HEK293T (cell line): ENCODE results near the gene CHAT.

Source experiments
- CTCF ChIA-PET: fragments of 350-600 bp; formaldehyde crosslinking; extraction: SDS; loops from one replicate; lab custom pipeline; 2021; ENCODE audit warnings: antibody characterized with exemption, inconsistent platforms; lab: Yijun Ruan, JAX
- POLR2A ChIA-PET: fragments of 350-600 bp; formaldehyde crosslinking; extraction: SDS; loops from one replicate; lab custom pipeline; 2020; ENCODE audit warnings: antibody characterized with exemption, inconsistent platforms; lab: Yijun Ruan, JAX
- DNase-seq: peaks from one replicate; pipeline ENCODE4 v3.0.0; 2012; ENCODE audit warnings: mixed read lengths; ENCODE audit errors: extremely low spot score
- ARNT ChIP-seq: fragments of 450-650 bp; IDR thresholded peaks from 2 replicates; pipeline ENCODE4 v1.6.1; 2017; ENCODE audit warnings: mild to moderate bottlenecking
- BHLHE40 ChIP-seq: fragments of 450-650 bp; IDR thresholded peaks from 2 replicates; pipeline ENCODE4 v1.6.1; 2016; ENCODE audit warnings: mild to moderate bottlenecking, moderate library complexity, borderline replicate concordance
- CTBP1 ChIP-seq: fragments of 450-650 bp; IDR thresholded peaks from 2 replicates; pipeline ENCODE4 v1.6.1; 2016; ENCODE audit warnings: borderline replicate concordance
- ELF4 ChIP-seq: fragments of 450-650 bp; IDR thresholded peaks from 2 replicates; pipeline ENCODE4 v1.6.1; 2017; ENCODE audit warnings: antibody characterized with exemption
- FOXA1 ChIP-seq: fragments of 450-650 bp; IDR thresholded peaks from 2 replicates; pipeline ENCODE4 v1.6.1; 2016; ENCODE audit warnings: mild to moderate bottlenecking
- FOXK2 ChIP-seq: fragments of 450-650 bp; IDR thresholded peaks from 2 replicates; pipeline ENCODE4 v1.6.1; 2016; ENCODE audit warnings: mild to moderate bottlenecking
- FOXM1 ChIP-seq: fragments of 450-650 bp; IDR thresholded peaks from 2 replicates; pipeline ENCODE4 v1.6.1; 2017; ENCODE audit warnings: mild to moderate bottlenecking, borderline replicate concordance
- HDGF ChIP-seq: fragments of 450-650 bp; IDR thresholded peaks from 2 replicates; pipeline ENCODE4 v1.6.1; 2017; ENCODE audit warnings: antibody characterized with exemption, borderline replicate concordance
- L3MBTL2 ChIP-seq: fragments of 450-650 bp; conservative IDR thresholded peaks from 2 replicates; pipeline ENCODE4 v1.6.1; 2016; ENCODE audit warnings: mild to moderate bottlenecking
- LEF1 ChIP-seq: fragments of 450-650 bp; IDR thresholded peaks from 2 replicates; pipeline ENCODE4 v1.6.1; 2017; ENCODE audit warnings: mild to moderate bottlenecking, borderline replicate concordance
- NFRKB ChIP-seq: fragments of 450-650 bp; IDR thresholded peaks from 2 replicates; pipeline ENCODE4 v1.6.1; 2016; ENCODE audit warnings: mild to moderate bottlenecking, moderate library complexity
- SP1 ChIP-seq: fragments of 450-650 bp; IDR thresholded peaks from 2 replicates; pipeline ENCODE4 v1.6.1; 2017
- SUZ12 ChIP-seq: fragments of 450-650 bp; IDR thresholded peaks from 2 replicates; pipeline ENCODE4 v1.6.1; 2016; ENCODE audit warnings: mild to moderate bottlenecking
- TARDBP ChIP-seq: fragments of 450-650 bp; IDR thresholded peaks from 2 replicates; pipeline ENCODE4 v1.6.1; 2016
- ZNF384 ChIP-seq: fragments of 450-650 bp; IDR thresholded peaks from 2 replicates; pipeline ENCODE4 v1.6.1; 2016
- TF ChIP-seq, protein P1 (sequence below): fragments of 450-650 bp; IDR thresholded peaks from 2 replicates; pipeline ENCODE4 v1.6.1; 2016

CHAT gene

DNA sequence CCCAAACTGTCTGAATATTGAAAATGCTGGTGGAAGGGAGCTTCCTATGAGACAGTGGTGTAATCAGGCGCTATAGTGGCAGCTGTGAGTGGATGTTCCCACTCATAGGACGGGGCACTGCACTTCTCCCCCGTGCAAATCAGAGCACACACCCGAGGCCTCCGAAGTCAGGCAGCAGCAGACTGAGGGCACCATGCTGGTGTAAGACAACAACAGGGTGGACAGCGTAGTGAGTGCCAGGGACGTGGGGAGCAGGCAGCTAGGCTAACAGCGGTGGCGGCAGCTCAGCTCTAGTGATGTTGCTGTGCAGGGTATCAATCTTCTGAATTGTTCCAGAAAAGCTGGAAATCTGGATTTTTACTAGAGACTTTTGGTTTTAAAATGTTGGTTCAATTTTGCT, 84.8 kb downstream of the CHAT start:
- no peak for DNase-seq
- CTCF ChIA-PET = no interaction called here
- POLR2A ChIA-PET = no interaction called here
- TF ChIP-seq ZNF384 = no peak
- TF ChIP-seq BHLHE40 = no peak
- TF ChIP-seq FOXA1 = no peak
- TF ChIP-seq, protein P1, sequence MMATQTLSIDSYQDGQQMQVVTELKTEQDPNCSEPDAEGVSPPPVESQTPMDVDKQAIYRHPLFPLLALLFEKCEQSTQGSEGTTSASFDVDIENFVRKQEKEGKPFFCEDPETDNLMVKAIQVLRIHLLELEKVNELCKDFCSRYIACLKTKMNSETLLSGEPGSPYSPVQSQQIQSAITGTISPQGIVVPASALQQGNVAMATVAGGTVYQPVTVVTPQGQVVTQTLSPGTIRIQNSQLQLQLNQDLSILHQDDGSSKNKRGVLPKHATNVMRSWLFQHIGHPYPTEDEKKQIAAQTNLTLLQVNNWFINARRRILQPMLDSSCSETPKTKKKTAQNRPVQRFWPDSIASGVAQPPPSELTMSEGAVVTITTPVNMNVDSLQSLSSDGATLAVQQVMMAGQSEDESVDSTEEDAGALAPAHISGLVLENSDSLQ = no peak
- no peak for TF ChIP-seq NFRKB
- no peak for TF ChIP-seq SUZ12
- no peak for TF ChIP-seq HDGF
- TF ChIP-seq FOXM1 = no peak
- TF ChIP-seq FOXK2 = no peak
- TF ChIP-seq ARNT = no peak
- TF ChIP-seq CTBP1 = no peak
- no peak for TF ChIP-seq TARDBP
- TF ChIP-seq LEF1 = no peak
- TF ChIP-seq L3MBTL2 = no peak
- no peak for TF ChIP-seq ELF4
- no peak for TF ChIP-seq SP1

DNA sequence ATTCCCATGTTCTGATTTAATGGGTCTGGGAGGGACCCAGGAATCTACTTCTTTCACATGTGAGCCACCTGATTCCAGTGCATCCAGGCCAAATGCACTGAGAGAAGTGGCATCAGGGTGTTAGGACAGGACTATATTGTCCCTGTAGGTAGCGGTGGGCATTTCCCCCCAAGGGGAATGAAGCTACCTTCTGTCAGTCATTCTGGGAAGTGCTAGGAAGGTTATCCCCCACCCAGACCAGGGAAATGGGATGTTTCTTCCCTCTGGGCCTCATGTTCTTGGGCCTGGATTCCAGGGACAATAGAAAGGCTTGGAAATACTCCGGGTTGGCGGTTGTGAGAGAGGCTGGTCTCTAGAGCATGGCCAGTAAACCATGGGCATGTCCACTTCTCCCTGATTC, 86.4 kb downstream of the CHAT start:
- ChIA-PET POLR2A (no interaction called here), CTCF (no interaction called here)
- no peak for DNase-seq
- no peak for TF ChIP-seq ARNT
- TF ChIP-seq FOXA1 = no peak
- no peak for TF ChIP-seq FOXM1
- TF ChIP-seq LEF1 = no peak
- no peak for TF ChIP-seq NFRKB
- no peak for TF ChIP-seq SP1
- no peak for TF ChIP-seq BHLHE40
- TF ChIP-seq ZNF384 = no peak
- TF ChIP-seq L3MBTL2 = no peak

DNA sequence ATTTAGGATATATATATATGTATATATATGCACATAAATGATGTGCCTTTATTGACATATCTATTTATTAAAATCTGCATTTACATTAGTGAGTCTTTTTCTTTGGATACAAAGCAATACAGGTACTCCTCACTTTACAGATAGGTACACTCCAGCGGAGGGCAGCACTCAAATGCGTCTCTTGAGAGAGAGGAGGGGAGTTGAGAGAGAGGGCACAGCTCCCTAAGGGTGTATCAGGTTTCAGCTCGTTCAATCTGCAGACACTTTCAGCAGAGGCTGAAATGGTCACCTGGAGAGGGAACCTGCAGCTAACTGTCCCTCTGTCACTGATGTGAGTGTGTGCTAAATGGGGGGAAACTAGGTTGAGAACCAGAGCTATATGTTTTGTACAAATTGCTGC, 87.2 kb downstream of the CHAT start:
- TF ChIP-seq BHLHE40 (no peak), ZNF384 (no peak), HDGF (no peak), NFRKB (no peak), LEF1 (no peak), FOXM1 (no peak), L3MBTL2 (no peak), SUZ12 (no peak), TARDBP (no peak), FOXA1 (no peak), FOXK2 (no peak), ARNT (no peak), ELF4 (no peak), CTBP1 (no peak), SP1 (no peak)
- TF ChIP-seq, protein P1 = no peak
- ChIA-PET CTCF (no interaction called here), POLR2A (no interaction called here)
- peak; percentile 23 for DNase-seq

DNA sequence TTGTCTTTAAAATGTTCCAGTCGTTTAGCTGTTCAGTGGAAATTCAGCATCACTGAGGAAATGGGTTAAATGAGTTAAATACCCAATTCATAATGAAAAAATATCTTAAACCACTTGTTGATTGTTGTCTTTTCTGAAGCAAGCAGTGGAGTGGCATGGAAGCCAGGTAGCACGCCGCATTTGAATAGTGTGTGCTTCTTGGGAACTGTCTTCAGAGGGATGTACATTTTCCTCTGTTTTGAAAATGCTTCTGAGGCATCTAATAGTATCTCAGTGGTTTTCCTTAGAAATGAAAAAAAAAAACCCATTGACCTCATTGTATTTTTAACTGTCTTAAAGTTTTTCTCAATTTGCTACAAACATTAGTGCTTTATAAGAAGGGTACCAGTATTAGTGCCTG, 93.7 kb downstream of the CHAT start:
- ChIA-PET POLR2A (no interaction called here), CTCF (no interaction called here)
- no peak for TF ChIP-seq FOXM1
- no peak for TF ChIP-seq CTBP1
- TF ChIP-seq NFRKB = no peak
- TF ChIP-seq ELF4 = no peak
- TF ChIP-seq FOXK2 = no peak
- no peak for TF ChIP-seq SUZ12
- TF ChIP-seq ZNF384 = no peak
- TF ChIP-seq SP1 = no peak
- no peak for TF ChIP-seq HDGF
- no peak for TF ChIP-seq L3MBTL2
- TF ChIP-seq LEF1 = no peak
- no peak for TF ChIP-seq FOXA1
- no peak for DNase-seq

DNA sequence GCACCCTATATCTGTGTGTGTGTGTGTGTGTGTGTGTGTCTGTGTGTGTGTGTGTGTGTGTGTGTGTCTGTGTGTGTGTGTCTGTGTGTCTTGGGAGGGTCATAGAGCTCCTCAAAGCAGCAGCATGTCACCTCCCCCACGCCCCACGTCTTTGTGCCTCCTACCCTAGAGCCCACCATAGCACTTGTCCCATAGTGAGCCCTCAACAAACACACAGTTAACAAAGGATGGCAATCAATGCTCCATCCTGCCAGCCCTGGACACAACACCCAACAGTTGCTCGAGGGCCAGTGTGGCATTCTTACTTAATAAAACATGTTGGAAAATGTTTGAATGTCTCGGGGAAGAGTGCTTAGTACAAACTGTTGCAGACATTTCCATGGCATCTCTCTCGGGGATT, 96.1 kb downstream of the CHAT start:
- DNase-seq = no peak
- ChIA-PET CTCF (no interaction called here), POLR2A (no interaction called here)
- TF ChIP-seq HDGF (no peak), CTBP1 (no peak), ARNT (no peak), BHLHE40 (no peak)

DNA sequence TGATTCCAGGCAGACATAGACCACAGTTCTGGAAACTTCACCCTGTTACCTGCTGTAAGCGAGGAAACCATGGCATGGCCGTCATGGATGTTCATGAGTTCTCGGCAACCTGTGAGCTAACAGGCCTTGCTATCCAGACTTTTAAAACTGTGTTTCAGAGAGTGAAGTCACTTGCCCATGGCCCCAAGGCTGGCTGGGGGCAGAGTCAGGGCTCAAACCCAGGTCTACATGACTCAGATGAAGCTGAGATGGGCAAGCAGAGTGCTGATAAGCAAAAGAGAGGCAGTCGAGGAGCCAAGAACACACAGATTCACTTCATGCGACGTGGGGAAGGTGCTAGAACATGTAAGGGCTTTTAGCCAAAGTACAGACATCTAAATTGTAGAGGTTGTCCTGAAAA, 97.1 kb downstream of the CHAT start:
- ChIA-PET CTCF (no interaction called here), POLR2A (no interaction called here)
- TF ChIP-seq CTBP1 (no peak), ELF4 (no peak), SP1 (no peak)
- TF ChIP-seq, protein P1 = no peak
- no peak for DNase-seq

DNA sequence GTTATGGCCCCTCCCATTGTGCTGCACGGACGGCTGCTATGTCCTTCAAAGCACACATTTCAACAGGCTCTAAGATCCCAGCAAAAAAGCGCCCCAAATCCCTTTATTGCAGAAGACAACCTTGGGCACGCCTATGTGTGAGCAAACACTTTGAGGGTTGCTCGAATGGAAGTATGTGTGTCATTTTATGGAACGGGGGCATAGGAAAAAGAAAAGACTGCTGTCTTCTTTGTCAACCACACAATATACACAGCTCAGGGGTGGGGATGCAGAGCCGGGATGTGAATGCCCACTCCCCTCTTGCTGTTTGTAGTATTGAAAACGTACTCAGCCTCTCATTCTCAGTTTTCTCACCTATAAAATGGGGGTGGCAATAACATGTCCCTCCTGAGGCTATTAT, 97.6 kb downstream of the CHAT start:
- CTCF ChIA-PET = no interaction called here
- POLR2A ChIA-PET = no interaction called here
- DNase-seq = no peak
- TF ChIP-seq FOXA1 = no peak
- TF ChIP-seq LEF1 = no peak
- TF ChIP-seq CTBP1 = no peak
- no peak for TF ChIP-seq HDGF
- TF ChIP-seq ELF4 = no peak
- no peak for TF ChIP-seq FOXK2
- TF ChIP-seq L3MBTL2 = no peak
